Fibroblast of skin of scalp (primary cell): ENCODE measurements around the gene ATP6V0A4.
"Not testable (repeated sequence)": the region's sequence is repeated elsewhere in the genome, so short reads cannot be mapped to it uniquely, and the experiment has no call there.

Experiments used
- DNase-seq: peaks from one replicate; pipeline ENCODE4 v3.0.0-alpha.2; 2013

The ATP6V0A4 gene

DNA sequence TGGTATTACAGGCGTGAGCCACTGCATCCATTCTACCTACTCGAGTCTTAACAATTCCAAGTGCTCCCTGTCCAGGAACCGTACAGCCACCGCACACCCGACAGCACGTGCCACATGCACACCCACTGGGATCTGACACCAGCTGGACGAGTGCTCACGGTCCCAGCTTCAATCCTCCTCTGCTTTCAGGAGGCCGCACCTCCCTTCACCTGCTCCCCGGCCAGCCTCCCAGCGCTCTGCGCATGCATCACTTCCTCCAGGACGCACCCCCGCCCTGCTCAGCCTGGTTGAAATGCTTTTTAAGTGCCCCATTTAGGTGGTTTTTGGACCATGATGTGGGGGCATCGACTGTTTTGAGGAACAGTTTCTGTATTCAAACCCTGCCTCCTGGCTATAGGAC, 47.5 kb downstream of the ATP6V0A4 start:
- DNase-seq = no peak

- DNase-seq = no peak
These were observed 48.0 kb downstream of the ATP6V0A4 start for GRCh38 chr7:138749960-138750359.

DNA sequence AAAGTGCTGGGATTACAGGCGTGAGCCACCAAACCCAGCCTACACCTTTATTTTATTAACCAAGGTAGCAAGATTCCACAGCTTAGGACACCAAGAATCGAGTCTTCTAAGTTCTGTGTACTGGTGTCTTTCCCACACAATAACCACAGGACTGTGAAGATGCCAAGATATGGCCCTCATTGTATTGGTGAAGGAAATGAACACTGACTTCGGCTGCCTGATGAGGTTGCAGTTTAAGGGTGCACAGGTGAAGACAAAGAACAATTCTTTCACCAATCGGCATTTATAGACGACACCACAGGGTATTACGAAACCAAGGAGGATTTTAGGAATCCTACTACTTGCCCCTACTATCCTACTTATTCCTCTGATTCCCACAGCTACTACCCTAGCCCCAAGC, 49.3 kb downstream of the ATP6V0A4 start:
- DNase-seq = no peak

DNA sequence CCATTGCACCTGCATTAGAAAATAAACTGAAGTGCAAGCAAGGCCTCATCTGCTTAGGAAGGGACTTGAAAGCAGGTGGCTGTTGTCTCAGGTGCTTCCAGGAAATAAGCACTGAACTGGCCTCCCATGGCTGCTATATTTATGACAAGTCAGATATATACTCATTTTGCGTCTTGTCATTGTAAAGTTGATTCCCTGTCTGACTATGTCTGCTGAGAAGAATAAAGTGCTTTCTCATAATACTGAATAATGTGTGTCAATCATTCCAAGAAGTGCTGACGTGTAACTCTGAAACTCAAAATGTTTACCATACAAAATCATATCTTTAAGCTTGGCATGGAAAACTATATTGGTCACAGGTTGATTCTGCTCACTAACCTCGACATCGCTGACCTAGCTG, 51.9 kb downstream of the ATP6V0A4 start:
- no peak for DNase-seq

DNA sequence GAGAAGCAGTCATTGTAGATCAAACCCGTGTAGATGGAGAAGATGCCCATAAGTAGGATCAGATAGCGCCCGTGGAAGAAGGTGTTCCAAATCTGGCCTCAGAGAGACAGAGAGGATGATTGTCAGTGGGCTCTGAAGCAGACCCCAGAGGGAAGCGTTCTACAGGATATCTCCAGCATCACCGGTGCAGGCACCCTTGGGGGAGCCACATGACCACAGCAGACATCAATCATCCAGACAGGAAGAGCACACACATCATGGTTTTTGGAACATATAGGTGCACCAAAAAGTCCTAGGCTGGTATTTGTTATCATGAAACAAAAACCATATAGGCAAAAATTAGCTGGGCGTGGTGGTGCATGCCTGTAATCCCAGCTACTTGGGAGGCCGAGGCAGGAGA, 52.8 kb downstream of the ATP6V0A4 start:
- DNase-seq = no peak

DNA sequence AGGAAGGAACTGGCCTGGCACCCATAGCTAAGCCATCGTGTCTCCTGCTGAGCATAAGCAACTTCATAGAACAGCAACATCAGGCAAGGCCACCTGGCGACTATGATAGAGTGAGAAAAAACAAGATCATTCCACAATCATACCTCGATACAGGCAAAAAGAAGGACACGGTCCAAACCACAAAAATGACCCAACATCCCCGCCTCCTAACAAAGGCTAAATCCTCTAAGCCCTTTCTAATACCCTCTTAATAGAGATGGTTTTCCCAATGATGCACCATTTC, 56.6 kb downstream of the ATP6V0A4 start:
- no peak for DNase-seq

DNA sequence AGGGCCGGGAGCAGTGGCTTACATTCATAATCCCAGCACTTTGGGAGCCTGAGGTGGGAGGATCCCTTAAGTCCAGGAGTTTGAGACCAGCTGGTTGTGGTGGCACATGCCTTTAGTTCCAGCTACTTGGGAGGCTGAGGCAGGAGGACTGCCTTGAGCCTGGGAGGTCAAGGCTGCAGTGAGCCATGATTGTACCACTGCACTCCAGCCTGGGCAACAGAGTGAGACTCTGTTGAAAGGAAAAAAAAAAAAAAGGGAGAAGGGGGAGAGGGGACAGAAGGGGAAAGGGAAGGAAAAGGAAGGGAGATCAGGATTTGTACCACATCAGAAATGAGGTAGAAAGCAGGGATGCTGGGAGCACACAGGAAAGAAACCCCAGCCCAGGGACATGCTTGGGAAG, 58.1 kb downstream of the ATP6V0A4 start:
- DNase-seq = no peak

DNA sequence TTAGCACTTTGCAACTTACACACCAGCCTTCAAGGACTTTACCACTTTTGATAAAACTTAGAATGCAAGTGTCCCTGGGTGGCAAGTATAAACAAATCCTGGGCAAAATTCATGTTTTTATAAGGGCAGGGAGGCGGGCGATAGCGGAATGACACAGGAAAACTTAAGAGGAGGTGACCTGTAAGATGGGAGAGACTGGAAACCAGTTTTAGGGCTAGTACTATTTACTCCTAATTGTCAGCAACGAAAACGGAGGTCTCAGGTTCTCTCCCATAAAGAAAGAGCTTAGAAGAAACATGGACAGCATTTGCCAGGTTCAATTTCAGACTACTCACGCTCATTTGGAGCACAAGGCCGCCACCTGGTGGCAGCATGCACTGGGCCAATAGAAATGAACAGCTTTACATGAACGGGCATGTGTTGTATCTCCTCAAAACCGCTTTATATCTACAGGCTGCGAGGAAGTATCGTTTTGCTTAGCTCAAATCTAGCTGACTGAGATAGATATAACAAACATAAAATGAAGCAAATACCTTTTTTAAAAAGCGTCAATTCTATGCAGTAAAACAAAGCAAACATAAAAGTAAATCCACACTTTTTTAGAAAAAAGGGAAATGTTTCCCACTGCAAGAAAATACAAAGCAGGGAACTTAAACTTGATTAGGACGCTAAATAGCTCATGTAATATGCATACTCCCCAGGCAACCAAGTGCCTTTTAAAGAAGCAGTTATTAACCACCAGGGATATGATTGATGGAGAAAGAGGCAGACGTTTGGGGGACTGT, 59.3 kb downstream of the ATP6V0A4 start:
- peak; percentile 74 for DNase-seq

DNA sequence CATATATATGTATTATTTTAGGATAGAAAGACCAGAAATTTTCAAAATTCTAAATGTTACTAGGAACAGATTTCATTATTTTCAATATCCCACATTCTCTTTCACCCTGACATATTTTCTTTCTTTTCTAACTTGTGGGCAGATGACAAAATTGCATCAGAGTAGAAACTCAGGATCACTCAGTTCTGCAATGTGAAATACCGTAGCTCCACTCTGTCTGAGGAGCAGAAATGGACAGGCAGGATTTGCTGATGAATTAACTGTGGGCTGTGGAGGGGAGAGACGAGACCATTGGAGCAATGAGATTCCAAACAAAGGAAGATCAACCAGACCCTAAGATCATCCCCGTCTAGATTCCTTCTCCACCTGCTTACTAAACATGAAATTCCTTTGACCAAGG, 59.9 kb downstream of the ATP6V0A4 start:
- no peak for DNase-seq

DNA sequence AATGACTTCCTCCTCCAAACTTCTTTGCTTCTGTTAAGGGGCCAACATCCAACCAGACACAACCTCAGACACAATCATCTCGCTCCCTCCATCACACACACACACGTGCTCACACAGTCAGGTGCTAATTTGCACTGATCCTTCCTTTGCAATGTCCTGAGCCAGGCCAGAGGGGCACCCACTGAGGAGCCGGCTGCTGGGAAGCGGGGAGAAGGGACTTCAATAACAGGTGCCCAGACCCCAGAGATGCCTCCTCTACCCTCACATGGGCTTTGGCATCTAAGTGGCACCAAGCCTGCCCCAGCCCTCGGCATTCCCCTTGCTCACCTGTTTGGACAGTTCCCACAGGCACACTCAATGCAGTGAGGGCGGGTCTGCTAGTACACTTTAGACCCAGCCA, 62.6 kb downstream of the ATP6V0A4 start:
- DNase-seq = no peak

DNA sequence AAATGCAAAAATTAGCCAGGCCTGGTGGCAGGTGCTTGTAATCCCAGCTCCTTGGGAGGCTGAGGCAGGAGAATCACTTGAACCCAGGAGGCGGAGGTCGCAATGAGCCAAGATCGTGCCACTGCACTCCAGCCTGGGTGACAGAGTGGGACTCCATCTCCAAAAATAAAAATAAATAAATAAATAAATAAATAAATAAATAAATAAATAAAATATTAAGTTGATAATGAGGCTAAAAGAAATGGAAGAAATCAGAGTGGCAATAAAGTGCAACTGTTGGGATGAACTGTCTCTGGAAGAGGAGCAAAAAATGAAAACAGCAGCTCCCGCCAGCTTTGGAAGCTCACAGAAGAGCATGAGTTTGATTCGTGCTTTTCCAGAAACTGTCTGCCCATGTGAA, 66.3 kb downstream of the ATP6V0A4 start:
- not testable (repeated sequence) for DNase-seq

- no peak for DNase-seq
These were observed 68.6 kb downstream of the ATP6V0A4 start for GRCh38 chr7:138729444-138729843.

- DNase-seq = no peak
These were observed 70.5 kb downstream of the ATP6V0A4 start for GRCh38 chr7:138727336-138728099.

DNA sequence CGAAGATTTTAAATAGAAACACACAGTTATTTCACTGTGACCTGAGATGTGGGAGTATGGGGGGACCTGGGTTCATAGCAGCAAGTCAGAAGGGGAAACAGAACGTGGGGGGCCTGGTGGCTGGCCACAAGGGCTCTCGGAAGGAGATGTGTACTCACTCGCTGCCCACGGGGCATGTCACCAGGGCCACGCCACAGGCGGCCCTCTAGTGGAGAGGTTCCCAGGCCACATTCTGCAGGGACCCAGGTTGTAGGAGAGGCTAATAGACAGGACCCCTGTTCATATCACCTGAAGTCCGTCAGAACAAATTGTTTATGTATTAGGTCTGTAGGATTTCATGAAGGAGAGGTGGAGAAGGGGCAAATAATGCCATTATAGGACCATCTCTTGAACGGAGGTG, 71.7 kb downstream of the ATP6V0A4 start:
- DNase-seq = no peak

- DNase-seq = no peak
These were observed 77.7 kb downstream of the ATP6V0A4 start for GRCh38 chr7:138720286-138720685.

DNA sequence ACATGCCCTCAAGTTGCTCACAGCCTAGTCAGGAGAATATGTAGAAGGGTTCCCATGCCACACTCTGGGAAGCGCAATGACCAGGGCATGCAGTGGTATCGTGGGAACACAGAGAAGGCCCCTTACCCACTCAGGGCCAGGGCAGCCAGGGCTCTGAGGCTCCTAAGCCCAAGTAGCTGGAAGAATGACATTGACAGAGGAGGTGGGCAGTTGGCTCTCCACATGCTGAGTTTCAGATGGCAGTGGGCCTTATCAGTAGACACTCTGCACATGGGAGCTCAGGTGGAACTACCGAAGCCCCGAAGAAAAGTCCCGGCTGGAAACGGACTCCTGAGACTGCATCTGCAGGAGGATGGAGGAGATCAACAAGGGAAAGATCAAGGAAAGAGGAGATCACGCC, 81.1 kb downstream of the ATP6V0A4 start:
- DNase-seq = no peak

- DNase-seq = no peak
These were observed 84.8 kb downstream of the ATP6V0A4 start for GRCh38 chr7:138713191-138713590.

DNA sequence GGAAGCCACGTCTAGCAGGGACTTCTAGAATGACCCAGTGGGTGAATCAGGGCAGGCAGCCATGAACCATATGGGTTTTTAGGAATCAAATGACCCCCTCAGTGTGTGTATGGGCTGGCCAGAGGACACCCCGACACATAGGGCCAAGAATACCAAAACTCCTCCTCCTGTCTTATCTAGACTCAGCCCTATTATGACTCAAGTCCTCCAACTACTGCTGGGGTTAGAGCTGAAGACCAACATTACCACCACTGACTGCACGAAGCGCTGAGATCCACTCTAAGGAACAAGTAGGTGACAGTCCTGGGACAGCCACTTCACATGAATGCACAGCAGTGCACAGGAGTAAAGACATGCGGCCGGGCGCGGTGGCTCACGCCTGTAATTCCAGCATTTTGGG, 85.3 kb downstream of the ATP6V0A4 start:
- DNase-seq = no peak

DNA sequence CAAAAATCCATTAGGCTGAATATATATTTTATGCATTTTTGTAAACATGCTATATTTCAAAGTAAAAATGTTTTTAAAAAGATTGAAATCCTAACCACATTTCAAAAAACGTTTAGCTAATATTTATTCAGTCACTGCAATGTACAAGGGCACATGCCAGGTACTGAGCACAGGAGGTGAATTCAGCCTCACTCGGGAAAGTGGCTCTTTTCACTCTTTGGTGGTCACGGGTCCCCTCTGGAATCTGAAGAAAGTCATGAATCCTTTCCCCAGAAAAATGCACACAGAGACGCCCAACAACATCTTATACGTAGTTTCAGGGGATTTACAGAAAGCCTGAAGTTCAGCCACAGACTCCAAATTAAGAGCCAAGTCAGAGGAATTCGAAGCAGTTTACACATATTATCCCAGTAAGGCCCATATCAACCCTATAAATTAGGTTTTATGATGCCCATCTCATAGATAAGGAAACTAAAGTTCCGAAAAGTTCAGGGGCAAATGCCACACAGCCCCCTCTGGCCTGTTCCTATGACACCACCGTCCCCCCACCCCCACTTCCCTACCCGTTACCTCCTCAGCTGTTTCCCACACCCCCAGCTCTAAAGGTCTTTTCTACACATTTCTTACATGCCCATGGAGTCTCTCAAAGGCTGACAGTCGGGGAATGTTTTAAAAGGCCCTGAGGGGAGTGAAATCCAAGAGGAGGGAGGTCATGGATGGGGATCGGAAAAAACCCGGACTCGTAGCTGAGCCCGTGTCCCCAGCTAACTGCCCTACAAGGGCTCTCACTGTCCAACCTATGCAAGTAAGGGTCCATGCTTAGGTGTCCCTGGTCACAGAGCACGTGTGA, 87.2 kb downstream of the ATP6V0A4 start:
- no peak for DNase-seq

- DNase-seq = no peak
These were observed 92.8 kb downstream of the ATP6V0A4 start for GRCh38 chr7:138705167-138705566.

DNA sequence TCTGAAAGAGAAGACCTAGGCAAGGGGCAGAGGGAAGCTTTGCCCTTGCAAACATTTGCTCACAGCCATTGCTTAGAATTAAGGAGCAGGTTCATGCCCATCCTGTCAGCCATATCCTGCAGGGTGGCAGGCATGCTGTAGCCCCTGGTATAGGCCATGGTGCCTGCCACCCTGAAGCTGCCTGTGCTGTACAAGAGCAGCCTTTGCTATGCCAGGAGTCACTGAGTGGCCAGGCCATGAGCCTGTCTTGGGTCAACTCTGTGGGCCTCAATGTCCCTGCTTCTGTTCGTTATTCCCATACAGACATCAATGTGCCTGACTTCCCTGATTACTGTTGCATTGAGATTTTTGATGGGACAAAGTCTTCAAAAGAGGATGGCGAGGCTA, 96.5 kb downstream of the ATP6V0A4 start:
- DNase-seq = no peak

DNA sequence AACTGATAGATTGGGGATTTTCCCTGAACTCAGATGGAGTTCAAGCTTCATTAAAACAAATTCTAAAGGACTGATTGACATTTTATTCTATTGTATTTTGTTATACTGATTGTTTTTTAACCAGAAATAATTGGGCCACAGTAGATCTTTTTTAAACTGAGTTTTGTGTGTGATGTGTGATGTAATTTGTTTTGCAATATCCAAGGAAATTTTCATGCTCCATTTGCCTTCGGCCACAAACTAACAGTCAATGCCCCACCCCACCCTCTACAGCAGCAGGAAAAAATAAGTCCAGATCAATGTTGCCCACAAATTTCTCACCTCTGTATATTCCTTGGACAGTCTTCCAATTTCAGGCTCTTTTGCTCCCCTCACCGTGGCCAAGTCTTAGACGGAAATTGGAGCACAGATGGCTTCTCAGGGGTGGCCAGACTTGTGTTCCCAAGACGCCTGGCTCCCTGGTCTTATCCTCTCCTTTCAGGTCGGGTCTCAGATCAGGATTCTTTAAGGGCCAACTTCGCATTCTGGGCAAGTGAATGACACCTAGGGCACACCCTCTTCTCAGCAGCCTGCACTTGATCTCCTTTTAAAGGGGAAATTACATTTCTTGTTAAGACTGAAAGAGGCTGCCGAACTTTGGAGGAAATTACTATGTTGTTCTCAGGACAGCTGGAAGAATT, 97.0 kb downstream of the ATP6V0A4 start, which contains the start of gene SVOPL:
Gene SVOPL (minus strand): TSS at position 506 of the 680 bp plus-strand sequence. CDS start 22,317 bp downstream, outside the sequence.
- no peak for DNase-seq

- DNase-seq = no peak
These were observed 98.3 kb downstream of the ATP6V0A4 start for GRCh38 chr7:138699661-138700060.
